ENCODE data around the gene GOPC.

GRCh38 chr6:117574198-117574597, 28.1 kb downstream of the GOPC start:
- TF ChIP-seq CTCF (IDR thresholded peaks at IDR 0.05; ENCODE audit: low read depth, low read length, poor library complexity, severe bottlenecking) (no peak), EZH2phosphoT487 (IDR thresholded peaks at IDR 0.05; ENCODE audit: borderline replicate concordance, low read length) (no peak)
